Suprapubic skin (tissue), 4 donors: ENCODE results near the gene CNTF. TPM values are rescaled to one million over a fixed set of nuclear protein-coding genes. Genes with fewer than 3 reads are reported as not detected.

Experiments used
- DNase-seq, 2 donors: peaks; one replicate each; pipeline ENCODE4 v3.0.0-alpha.2; 2019; ENCODE audit warnings: low spot score in 2 of 2
- H3K27ac ChIP-seq: fragments of 200-600 bp; sonication (generic); one replicate; pipeline ENCODE4 v1.5.1; 2019
- H3K27me3 ChIP-seq: fragments of 200-600 bp; sonication (generic); one replicate; pipeline ENCODE4 v1.5.1; 2019
- H3K36me3 ChIP-seq: fragments of 200-600 bp; sonication (generic); one replicate; pipeline ENCODE4 v1.5.1; 2019
- H3K4me1 ChIP-seq: fragments of 200-600 bp; sonication (generic); one replicate; pipeline ENCODE4 v1.5.1; 2019
- H3K4me3 ChIP-seq: fragments of 200-600 bp; sonication (generic); one replicate; pipeline ENCODE4 v1.5.1; 2019; ENCODE audit warnings: mild to moderate bottlenecking
- H3K9me3 ChIP-seq: fragments of 200-600 bp; sonication (generic); one replicate; pipeline ENCODE4 v1.5.1; 2019
- CTCF ChIP-seq, 2 donors: fragments of 200-600 bp in 1 of 2; fragments of 450-650 bp in 1 of 2; sonication (generic) in 1 of 2; IDR thresholded peaks; one replicate each; pipeline ENCODE4 v1.5.1; 2016 to 2019; ENCODE audit warnings: antibody characterized with exemption in 2 of 2, mild to moderate bottlenecking in 1 of 2, moderate library complexity in 1 of 2
- EP300 ChIP-seq: sonication (generic); formaldehyde crosslinking; IDR thresholded peaks from one replicate; pipeline ENCODE4 v1.6.1; 2017; ENCODE audit warnings: antibody characterized with exemption
- POLR2A ChIP-seq, 2 donors: fragments of 450-650 bp; IDR thresholded peaks; one replicate each; pipeline ENCODE4 v1.6.1; 2017; ENCODE audit warnings: antibody characterized with exemption in 2 of 2, mild to moderate bottlenecking in 2 of 2, moderate library complexity in 2 of 2
- POLR2AphosphoS5 ChIP-seq, 3 donors: sonication (generic); formaldehyde crosslinking; IDR thresholded peaks; one replicate each; pipeline ENCODE4 v1.6.1; 2017; ENCODE audit warnings: antibody characterized with exemption in 3 of 3
- WGBS: methylation state at CpG from one replicate; pipeline ENCODE4 v1.1.5; 2018; 5-methylcytosine and 5-hydroxymethylcytosine counted together
- total RNA-seq, 4 donors: library from RNA; depleted of rRNA; stranded (reverse); fragments of >200 nt; gene quantifications; one replicate each; pipeline ENCODE4 v1.1.0, GENCODE V29; 2016

The CNTF gene
- total RNA-seq, 4 donors from 2014 or later: 2.8 to 3.6 (median 3.3) TPM

- TF ChIP-seq POLR2AphosphoS5 (IDR thresholded peaks at IDR 0.05): no peak
- TF ChIP-seq POLR2A (IDR thresholded peaks at IDR 0.05): no peak
- TF ChIP-seq EP300: no peak
- TF ChIP-seq CTCF (IDR thresholded peaks at IDR 0.05): no peak
- Histone ChIP-seq H3K36me3 (no peaks in the 10 kb centered on the region), H3K4me1 (peaks cover 11% of the 10 kb centered on the region), H3K4me3 (no peak overlapping the region), H3K27me3 (no peaks in the 10 kb centered on the region), H3K27ac (no peak overlapping the region), H3K9me3 (no peaks in the 10 kb centered on the region)
- WGBS: 91% methylated on average over 6 of the region's 6 CpGs
- DNase-seq: no peak
Measured at GRCh38 chr11:58639103-58639502, 16.6 kb downstream of the CNTF start.

GRCh38 chr11:58639669-58640068 lies 17.2 kb downstream of the CNTF start:
- Histone ChIP-seq H3K27me3 (no peaks in the 10 kb centered on the region), H3K4me1 (peaks cover 11% of the 10 kb centered on the region), H3K9me3 (no peaks in the 10 kb centered on the region), H3K4me3 (no peak overlapping the region), H3K27ac (no peak overlapping the region), H3K36me3 (no peaks in the 10 kb centered on the region)
- 77% methylated on average over 2 of the region's 2 CpGs for WGBS
- TF ChIP-seq POLR2A (IDR thresholded peaks at IDR 0.05) (no peak), POLR2AphosphoS5 (IDR thresholded peaks at IDR 0.05) (no peak), CTCF (IDR thresholded peaks at IDR 0.05) (no peak)
- DNase-seq: no peak

DNA sequence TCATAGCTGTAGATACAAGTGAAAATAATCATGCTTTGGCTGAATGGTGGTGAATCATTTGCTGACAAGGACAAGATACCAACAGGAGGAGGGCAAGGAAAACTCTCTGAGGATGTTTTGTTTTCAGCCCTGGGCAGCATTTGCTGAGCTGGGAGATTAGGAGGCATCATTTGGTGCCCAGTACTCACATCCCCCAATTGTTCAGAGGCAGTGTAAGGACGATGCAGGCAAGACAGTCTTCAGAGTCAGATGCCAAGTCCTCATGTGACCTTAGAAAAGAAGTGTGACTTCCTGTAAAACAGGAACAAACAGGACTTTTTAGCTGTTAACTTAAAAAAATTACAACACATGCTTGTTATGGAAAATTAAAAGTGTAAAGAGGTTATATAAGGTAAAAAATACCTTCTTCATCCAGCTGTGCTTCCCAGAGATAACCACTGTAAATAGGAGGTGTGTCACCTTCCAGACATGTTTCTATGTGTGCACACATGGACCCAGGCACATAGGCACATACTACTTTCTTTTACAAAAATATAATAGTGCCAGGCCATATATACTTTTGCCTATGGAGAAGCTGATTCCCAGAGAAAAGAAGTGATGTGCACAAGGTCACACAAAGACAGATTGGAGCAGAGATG lies 18.0 kb downstream of the CNTF start:
- no peaks in the 10 kb centered on the region for H3K27me3 ChIP-seq
- DNase-seq: no peak

DNA sequence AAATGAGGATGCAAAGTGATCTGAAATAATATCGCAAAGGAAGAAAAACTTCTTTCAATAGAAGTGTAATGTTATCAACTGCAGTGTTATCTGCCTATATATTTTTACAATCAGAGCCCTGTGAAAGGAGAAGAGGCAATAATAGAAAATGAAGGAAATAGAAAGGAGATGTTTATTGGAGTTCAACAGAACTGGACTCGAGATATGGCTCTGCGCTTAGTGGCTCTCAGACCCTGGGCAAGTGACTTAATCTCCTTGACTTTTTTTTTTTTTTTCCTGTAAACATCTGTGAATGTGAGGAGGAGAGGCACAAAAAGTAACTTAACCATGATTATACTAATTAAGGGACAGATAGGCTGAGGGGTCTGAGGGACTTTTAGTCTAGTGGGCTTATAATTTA lies 18.9 kb downstream of the CNTF start:
- H3K4me1 ChIP-seq: peaks cover 11% of the 10 kb centered on the region
- TF ChIP-seq POLR2A (IDR thresholded peaks at IDR 0.05): no peak
- no peak for TF ChIP-seq POLR2AphosphoS5 (IDR thresholded peaks at IDR 0.05)
- TF ChIP-seq CTCF (IDR thresholded peaks at IDR 0.05): no peak
- TF ChIP-seq EP300: no peak
- 88% methylated on average over 3 of the region's 3 CpGs for WGBS
- no peak overlapping the region for H3K27ac ChIP-seq
- H3K9me3 ChIP-seq: no peaks in the 10 kb centered on the region
- H3K36me3 ChIP-seq: no peaks in the 10 kb centered on the region
- H3K4me3 ChIP-seq: no peak overlapping the region
- H3K27me3 ChIP-seq: no peaks in the 10 kb centered on the region
- DNase-seq: no peak

More for the DNA sequence above, 18.0 kb downstream of the CNTF start:
- Histone ChIP-seq H3K27ac (no peak overlapping the region), H3K4me3 (no peak overlapping the region), H3K4me1 (peaks cover 11% of the 10 kb centered on the region), H3K36me3 (no peaks in the 10 kb centered on the region), H3K9me3 (no peaks in the 10 kb centered on the region)
- TF ChIP-seq CTCF (IDR thresholded peaks at IDR 0.05) (no peak), EP300 (no peak), POLR2AphosphoS5 (IDR thresholded peaks at IDR 0.05) (no peak), POLR2A (IDR thresholded peaks at IDR 0.05) (no peak)
- WGBS: 0% methylated on average over 1 of the region's 1 CpG

GRCh38 chr11:58641803-58642581 lies 19.5 kb downstream of the CNTF start:
- WGBS: 80% methylated on average over 7 of the region's 7 CpGs
- no peak for DNase-seq

More at GRCh38 chr11:58641803-58642581, 19.5 kb downstream of the CNTF start:
- TF ChIP-seq POLR2A (IDR thresholded peaks at IDR 0.05): no peak
- Histone ChIP-seq H3K4me1 (peaks cover 11% of the 10 kb centered on the region), H3K4me3 (no peak overlapping the region), H3K27me3 (no peaks in the 10 kb centered on the region), H3K9me3 (no peaks in the 10 kb centered on the region), H3K36me3 (no peaks in the 10 kb centered on the region), H3K27ac (no peak overlapping the region)
